Measurements from ENCODE around the gene SENP3. TPM values are rescaled to one million over a fixed set of nuclear protein-coding genes. Genes with fewer than 3 reads are reported as not detected.

SENP3 gene
- polyA plus RNA-seq, 1 donor (not counting 4 experiments of a cell fraction or from before 2014, with no cell fraction given): 99.1 TPM

DNA sequence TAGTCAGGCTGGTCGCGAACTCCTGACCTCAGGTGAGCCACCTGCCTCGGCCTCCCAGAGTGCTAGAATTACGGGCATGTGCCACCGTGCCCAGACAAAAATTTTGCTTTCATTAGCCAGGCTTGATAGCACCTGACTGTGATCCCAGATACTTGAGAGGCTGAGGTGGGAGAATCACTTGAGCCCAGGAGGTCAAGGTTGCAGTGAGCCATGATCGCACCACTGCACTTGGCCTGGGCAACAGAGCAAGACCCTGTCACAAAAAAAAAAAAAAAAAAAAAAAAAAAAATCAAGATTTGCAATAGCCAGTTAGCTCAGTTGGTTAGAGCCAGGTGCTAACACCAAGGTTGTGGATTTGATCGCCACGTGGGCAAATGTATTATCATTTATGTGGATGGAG is 59.1 kb downstream of the SENP3 start:
- no peak overlapping the region for H2AFZ ChIP-seq (ENCODE audit: control insufficient read depth, low read length)
- no peak overlapping the region for H3K4me2 ChIP-seq (ENCODE audit: control insufficient read depth, extremely low read depth, insufficient read depth, low read depth, low read length)
- no peak overlapping the region for H3K27ac ChIP-seq (ENCODE audit: control insufficient read depth, insufficient read depth, low read length)
- H3K27me3 ChIP-seq (ENCODE audit: control insufficient read depth, extremely low read depth, insufficient read depth, low read length): no peaks in the 10 kb centered on the region
- H3K36me3 ChIP-seq (ENCODE audit: control insufficient read depth in 2 of 2, extremely low read depth in 1 of 2, insufficient read depth in 2 of 2, low read length in 2 of 2): no peaks in the 10 kb centered on the region
- no peak for DNase-seq (ENCODE audit: low read depth, low spot score)
- H3K9me1 ChIP-seq (ENCODE audit: control insufficient read depth, extremely low read depth, insufficient read depth, low read length): no peaks in the 10 kb centered on the region
- dilution Hi-C loops (cut with MboI; ENCODE audit: extremely low pct_ligation_motif_present, low sequenced_read_pairs): no loop called here
- H3K9me3 ChIP-seq (ENCODE audit: control insufficient read depth, low read depth, low read length): no peaks in the 10 kb centered on the region
- TF ChIP-seq, protein P1, sequence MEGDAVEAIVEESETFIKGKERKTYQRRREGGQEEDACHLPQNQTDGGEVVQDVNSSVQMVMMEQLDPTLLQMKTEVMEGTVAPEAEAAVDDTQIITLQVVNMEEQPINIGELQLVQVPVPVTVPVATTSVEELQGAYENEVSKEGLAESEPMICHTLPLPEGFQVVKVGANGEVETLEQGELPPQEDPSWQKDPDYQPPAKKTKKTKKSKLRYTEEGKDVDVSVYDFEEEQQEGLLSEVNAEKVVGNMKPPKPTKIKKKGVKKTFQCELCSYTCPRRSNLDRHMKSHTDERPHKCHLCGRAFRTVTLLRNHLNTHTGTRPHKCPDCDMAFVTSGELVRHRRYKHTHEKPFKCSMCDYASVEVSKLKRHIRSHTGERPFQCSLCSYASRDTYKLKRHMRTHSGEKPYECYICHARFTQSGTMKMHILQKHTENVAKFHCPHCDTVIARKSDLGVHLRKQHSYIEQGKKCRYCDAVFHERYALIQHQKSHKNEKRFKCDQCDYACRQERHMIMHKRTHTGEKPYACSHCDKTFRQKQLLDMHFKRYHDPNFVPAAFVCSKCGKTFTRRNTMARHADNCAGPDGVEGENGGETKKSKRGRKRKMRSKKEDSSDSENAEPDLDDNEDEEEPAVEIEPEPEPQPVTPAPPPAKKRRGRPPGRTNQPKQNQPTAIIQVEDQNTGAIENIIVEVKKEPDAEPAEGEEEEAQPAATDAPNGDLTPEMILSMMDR (optimal IDR thresholded peaks at IDR 0.05 in 1 of 3, IDR thresholded peaks at IDR 0.05 in 1 of 3, conservative IDR thresholded peaks at IDR 0.05 in 1 of 3; ENCODE audit: extremely low read depth in 1 of 3, insufficient read depth in 2 of 3, low read length in 3 of 3): no peak
- no peak for TF ChIP-seq EZH2 (IDR thresholded peaks at IDR 0.05; ENCODE audit: low read length)
- FAIRE-seq: no peak
- H3K9ac ChIP-seq (ENCODE audit: control insufficient read depth, extremely low read depth, insufficient read depth, low read length): no peak overlapping the region
- H4K20me1 ChIP-seq (ENCODE audit: control insufficient read depth, extremely low read depth, insufficient read depth, low read length): no peaks in the 10 kb centered on the region
- H3K4me1 ChIP-seq (ENCODE audit: control insufficient read depth, extremely low read depth, insufficient read depth, low read length): no peaks in the 10 kb centered on the region
- H3K4me3 ChIP-seq (ENCODE audit: control insufficient read depth in 2 of 3, extremely low read depth in 1 of 3, insufficient read depth in 2 of 3, low read depth in 1 of 3, low read length in 3 of 3): no peak overlapping the region
- no peaks in the 10 kb centered on the region for H3K79me2 ChIP-seq (ENCODE audit: control insufficient read depth, insufficient read depth, low read length)

Small RNA genes within 50 kb of the gene (small RNA-seq; reads per million reads assigned to genes)
- gene CD68 (ENCODE audit: insufficient read length in 3 of 3, low read depth in 3 of 3, low replicate concordance in 1 of 3) (0 reads per million in 3 experiments), gene RF00019 (ENCODE audit: insufficient read length in 3 of 3, low read depth in 3 of 3, low replicate concordance in 1 of 3) (0 reads per million in 3 experiments), gene SNORA48 (ENCODE audit: insufficient read length in 3 of 3, low read depth in 3 of 3, low replicate concordance in 1 of 3) (0 reads per million in 3 experiments), gene SNORD10 (ENCODE audit: insufficient read length in 3 of 3, low read depth in 3 of 3, low replicate concordance in 1 of 3) (0 reads per million in 3 experiments)

Other genes starting within 250 kb of the SENP3 start
- gene GPS2, start 246.6 kb upstream of the SENP3 start, polyA plus RNA-seq: 20.7 to 54.1 TPM (median 24.7 TPM) in 3 replicates
- 11.3 to 18.9 TPM (median 13.5 TPM) in 3 replicates for gene NEURL4, start 232.6 kb upstream of the SENP3 start, polyA plus RNA-seq
- 0.33 to 3.1 TPM (median 1.7 TPM) in 3 replicates for gene ACAP1, start 225.4 kb upstream of the SENP3 start, polyA plus RNA-seq
- 17.5 to 33.7 TPM (median 18.5 TPM) in 3 replicates for gene KCTD11, start 209.8 kb upstream of the SENP3 start, polyA plus RNA-seq
- gene TMEM95, start 206.8 kb upstream of the SENP3 start, polyA plus RNA-seq: not detected in 3 replicates
- 10.6 to 15.8 TPM (median 12.1 TPM) in 3 replicates for gene TNK1, start 180.8 kb upstream of the SENP3 start, polyA plus RNA-seq
- gene PLSCR3, start 167.4 kb upstream of the SENP3 start, polyA plus RNA-seq: 30.5 to 82.8 TPM (median 36.9 TPM) in 3 replicates
- gene TMEM256, start 157.8 kb upstream of the SENP3 start, polyA plus RNA-seq: 68.1 to 131 TPM (median 90.1 TPM) in 3 replicates
- 2.5 to 4.9 TPM (median 4.8 TPM) in 3 replicates for gene NLGN2, start 154.1 kb upstream of the SENP3 start, polyA plus RNA-seq
- not detected in 3 replicates for gene SPEM1, start 141.6 kb upstream of the SENP3 start, polyA plus RNA-seq
- not detected in 3 replicates for gene SPEM2, start 136.3 kb upstream of the SENP3 start, polyA plus RNA-seq
- gene SPEM3, start 133.1 kb upstream of the SENP3 start, polyA plus RNA-seq: not detected in 3 replicates
- gene TMEM102, start 126.5 kb upstream of the SENP3 start, polyA plus RNA-seq: 6.8 to 10.0 TPM (median 9.1 TPM) in 3 replicates
- 27.4 to 46.9 TPM (median 30.4 TPM) in 3 replicates for gene FGF11, start 122.4 kb upstream of the SENP3 start, polyA plus RNA-seq
- gene CHRNB1, start 116.9 kb upstream of the SENP3 start, polyA plus RNA-seq: 13.1 to 51.3 TPM (median 22.0 TPM) in 3 replicates
- gene ZBTB4, start 82.3 kb upstream of the SENP3 start, polyA plus RNA-seq: 20.9 to 23.9 TPM (median 21.8 TPM) in 3 replicates
- gene SLC35G6, start 80.5 kb upstream of the SENP3 start, polyA plus RNA-seq: not detected in 3 replicates
- 8.3 to 24.3 TPM (median 17.5 TPM) in 3 replicates for gene POLR2A, start 77.6 kb upstream of the SENP3 start, polyA plus RNA-seq
- gene TNFSF12, start 12.9 kb upstream of the SENP3 start, polyA plus RNA-seq: 0.39 to 1.5 TPM (median 1.0 TPM) in 3 replicates
- 2.4 to 5.7 TPM (median 3.9 TPM) in 3 replicates for gene TNFSF13, start 3.2 kb upstream of the SENP3 start, polyA plus RNA-seq
- gene CD68, start 17.7 kb downstream of the SENP3 start, polyA plus RNA-seq: 12.2 to 26.6 TPM (median 14.0 TPM) in 3 replicates
- 57.8 to 71.5 TPM (median 63.0 TPM) in 3 replicates for gene MPDU1, start 21.9 kb downstream of the SENP3 start, polyA plus RNA-seq
- 85.7 to 111 TPM (median 86.2 TPM) in 3 replicates for gene SOX15, start 28.2 kb downstream of the SENP3 start, polyA plus RNA-seq
- 30.6 to 44.3 TPM (median 32.2 TPM) in 3 replicates for gene FXR2, start 53.0 kb downstream of the SENP3 start, polyA plus RNA-seq
- 23.5 to 26.9 TPM (median 25.8 TPM) in 3 replicates for gene SAT2, start 65.9 kb downstream of the SENP3 start, polyA plus RNA-seq
- gene SHBG, start 68.2 kb downstream of the SENP3 start, polyA plus RNA-seq: 0.14 to 0.44 TPM (median 0.23 TPM) in 3 replicates
- gene ATP1B2, start 89.0 kb downstream of the SENP3 start, polyA plus RNA-seq: not detected in 3 replicates
- gene TP53, start 125.6 kb downstream of the SENP3 start, polyA plus RNA-seq: 14.3 to 60.6 TPM (median 22.0 TPM) in 3 replicates
- 7.7 to 10.6 TPM (median 8.2 TPM) in 3 replicates for gene WRAP53, start 126.6 kb downstream of the SENP3 start, polyA plus RNA-seq
- gene EFNB3, start 143.3 kb downstream of the SENP3 start, polyA plus RNA-seq: 3.1 to 4.1 TPM (median 3.1 TPM) in 3 replicates
- 0.13 to 0.36 TPM (median 0.13 TPM) in 3 replicates for gene DNAH2, start 155.8 kb downstream of the SENP3 start, polyA plus RNA-seq